Neural progenitor cell (in vitro differentiated cells): ENCODE data around the gene ZNF189. TPM values are rescaled to one million over a fixed set of nuclear protein-coding genes. Genes with fewer than 3 reads are reported as not detected.

Experiments used
- DNase-seq: peaks from one replicate; pipeline ENCODE4 v3.0.0-alpha.2; 2016; ENCODE audit warnings: low spot score
- H2AFZ ChIP-seq: fragments of 200-600 bp; sonication (generic); replicated peaks from 2 replicates; pipeline ENCODE4 v1.6.1; 2016; ENCODE audit warnings: antibody characterized with exemption
- H3F3A ChIP-seq: fragments of 200-600 bp; sonication (generic); 2 replicates; pipeline ENCODE4 v1.6.1; 2016; ENCODE audit warnings: antibody characterized with exemption, low read depth
- H3K27ac ChIP-seq: fragments of 200-600 bp; sonication (generic); 2 replicates; pipeline ENCODE4 v1.5.1; 2016; ENCODE audit warnings: mild to moderate bottlenecking
- H3K27me3 ChIP-seq: fragments of 200-600 bp; sonication (generic); 2 replicates; pipeline ENCODE4 v1.6.1; 2016; ENCODE audit warnings: mild to moderate bottlenecking, moderate library complexity
- H3K36me3 ChIP-seq: fragments of 200-600 bp; sonication (generic); 2 replicates; pipeline ENCODE4 v1.5.1; 2016
- H3K4me1 ChIP-seq: fragments of 200-600 bp; sonication (generic); 2 replicates; pipeline ENCODE4 v1.6.1; 2016; ENCODE audit warnings: mixed run types
- H3K4me2 ChIP-seq: fragments of 200-600 bp; sonication (generic); 2 replicates; pipeline ENCODE4 v1.6.1; 2016
- H3K4me3 ChIP-seq: fragments of 200-600 bp; sonication (generic); 2 replicates; pipeline ENCODE4 v1.5.1; 2016
- H3K79me2 ChIP-seq: fragments of 200-600 bp; sonication (generic); 2 replicates; pipeline ENCODE4 v1.6.1; 2016; ENCODE audit warnings: low read depth
- H3K9ac ChIP-seq: fragments of 200-600 bp; sonication (generic); 2 replicates; pipeline ENCODE4 v1.6.1; 2016
- H3K9me3 ChIP-seq: fragments of 200-600 bp; sonication (generic); 2 replicates; pipeline ENCODE4 v1.5.1; 2016; ENCODE audit warnings: low read depth
- H4K20me1 ChIP-seq: fragments of 200-600 bp; sonication (generic); 2 replicates; pipeline ENCODE4 v1.6.1; 2016; ENCODE audit warnings: low read depth
- H3K27ac Mint-ChIP-seq: 3 replicates; pipeline ENCODE4 v1.8.0; 2021; ENCODE audit warnings: mixed read lengths
- H3K27me3 Mint-ChIP-seq: 2 replicates; pipeline ENCODE4 v1.8.0; 2022; ENCODE audit warnings: low read depth, mild to moderate bottlenecking, inconsistent platforms, moderate library complexity, mixed read lengths; ENCODE audit not compliant: insufficient read depth
- H3K36me3 Mint-ChIP-seq: 3 replicates; pipeline ENCODE4 v1.8.0; 2021; ENCODE audit warnings: mixed read lengths
- H3K4me1 Mint-ChIP-seq: 3 replicates; pipeline ENCODE4 v1.8.0; 2021; ENCODE audit warnings: mixed read lengths
- H3K4me3 Mint-ChIP-seq: 3 replicates; pipeline ENCODE4 v1.8.0; 2021; ENCODE audit warnings: mild to moderate bottlenecking, moderate library complexity, mixed read lengths
- H3K9me3 Mint-ChIP-seq: 3 replicates; pipeline ENCODE4 v1.8.0; 2020; ENCODE audit warnings: mixed read lengths
- CTCF ChIP-seq: fragments of 200-600 bp; sonication (generic); IDR thresholded peaks from 2 replicates; pipeline ENCODE4 v1.5.1; 2017; ENCODE audit warnings: antibody characterized with exemption, mild to moderate bottlenecking
- EZH2 ChIP-seq: fragments of 200-600 bp; sonication (generic); IDR thresholded peaks from 2 replicates; pipeline ENCODE4 v1.6.1; 2017; ENCODE audit warnings: antibody characterized with exemption, mild to moderate bottlenecking, moderate library complexity
- EZH2phosphoT487 ChIP-seq: fragments of 200-600 bp; sonication (generic); IDR thresholded peaks from 2 replicates; pipeline ENCODE4 v1.6.1; 2017; ENCODE audit warnings: antibody characterized with exemption
- total RNA-seq: library from RNA; depleted of rRNA; stranded (reverse); fragments of >200 nt; gene quantifications from 2 replicates; pipeline ENCODE4 v1.2.3, GENCODE V29; 2015; ENCODE audit warnings: low replicate concordance

The ZNF189 gene
- total RNA-seq, 1 donor from 2014 or later = 40.2 TPM

GRCh38 chr9:101421653-101422065 is 23.0 kb downstream of the ZNF189 start:
- Histone ChIP-seq H3K9ac (no peak overlapping the region), H3K9me3 (no peaks in the 10 kb centered on the region), H3K4me3 (no peak overlapping the region), H3K27ac (no peak overlapping the region), H3K27me3 (no peaks in the 10 kb centered on the region), H2AFZ (no peak overlapping the region), H3K36me3 (no peaks in the 10 kb centered on the region), H3K4me2 (no peak overlapping the region), H3K79me2 (no peaks in the 10 kb centered on the region), H3K4me1 (no peaks in the 10 kb centered on the region), H3F3A (no peaks in the 10 kb centered on the region), H4K20me1 (no peaks in the 10 kb centered on the region)
- TF ChIP-seq EZH2phosphoT487 = no peak
- no peak for TF ChIP-seq EZH2
- no peak for TF ChIP-seq CTCF
- no peaks in the 10 kb centered on the region for H3K4me1 Mint-ChIP-seq
- no peak overlapping the region for H3K27ac Mint-ChIP-seq
- H3K27me3 Mint-ChIP-seq = no peaks in the 10 kb centered on the region
- H3K9me3 Mint-ChIP-seq = peaks cover 4% of the 10 kb centered on the region
- peaks cover 6% of the 10 kb centered on the region for H3K36me3 Mint-ChIP-seq
- no peak overlapping the region for H3K4me3 Mint-ChIP-seq
- no peak for DNase-seq

- TF ChIP-seq EZH2phosphoT487 (no peak), EZH2 (no peak)
Measured at GRCh38 chr9:101427358-101427757, 28.7 kb downstream of the ZNF189 start.

GRCh38 chr9:101427957-101428655 is 29.5 kb downstream of the ZNF189 start:
- Mint-ChIP-seq H3K4me3 (no peak overlapping the region), H3K4me1 (no peaks in the 10 kb centered on the region), H3K27ac (no peak overlapping the region), H3K9me3 (no peaks in the 10 kb centered on the region), H3K27me3 (peaks cover 4% of the 10 kb centered on the region), H3K36me3 (no peaks in the 10 kb centered on the region)
- no peaks in the 10 kb centered on the region for H3K27me3 ChIP-seq
- no peaks in the 10 kb centered on the region for H3K79me2 ChIP-seq
- no peaks in the 10 kb centered on the region for H3F3A ChIP-seq
- no peak for DNase-seq
- no peak overlapping the region for H3K27ac ChIP-seq
- TF ChIP-seq EZH2 (no peak), EZH2phosphoT487 (no peak), CTCF (no peak)
- no peaks in the 10 kb centered on the region for H3K4me1 ChIP-seq
- H3K36me3 ChIP-seq = no peaks in the 10 kb centered on the region
- no peak overlapping the region for H3K4me3 ChIP-seq
- H2AFZ ChIP-seq = no peak overlapping the region
- H4K20me1 ChIP-seq = no peaks in the 10 kb centered on the region
- H3K4me2 ChIP-seq = no peak overlapping the region
- H3K9ac ChIP-seq = no peak overlapping the region
- no peaks in the 10 kb centered on the region for H3K9me3 ChIP-seq

More at GRCh38 chr9:101427358-101427757, 28.7 kb downstream of the ZNF189 start:
- H3K4me1 ChIP-seq = no peaks in the 10 kb centered on the region
- H3K9me3 ChIP-seq = no peaks in the 10 kb centered on the region
- H3K4me1 Mint-ChIP-seq = no peaks in the 10 kb centered on the region
- no peaks in the 10 kb centered on the region for H4K20me1 ChIP-seq
- H3K9ac ChIP-seq = no peak overlapping the region
- no peaks in the 10 kb centered on the region for H3K36me3 ChIP-seq
- no peaks in the 10 kb centered on the region for H3K36me3 Mint-ChIP-seq
- H3K4me2 ChIP-seq = no peak overlapping the region
- H2AFZ ChIP-seq = no peak overlapping the region
- no peaks in the 10 kb centered on the region for H3K79me2 ChIP-seq
- H3K27ac ChIP-seq = no peak overlapping the region
- DNase-seq = no peak
- no peak overlapping the region for H3K27ac Mint-ChIP-seq
- no peaks in the 10 kb centered on the region for H3F3A ChIP-seq
- no peaks in the 10 kb centered on the region for H3K9me3 Mint-ChIP-seq
- H3K27me3 ChIP-seq = no peaks in the 10 kb centered on the region
- H3K4me3 Mint-ChIP-seq = no peak overlapping the region
- H3K27me3 Mint-ChIP-seq = peaks cover 4% of the 10 kb centered on the region
- H3K4me3 ChIP-seq = no peak overlapping the region

- no peak overlapping the region for H3K4me2 ChIP-seq
- no peak overlapping the region for H3K27ac Mint-ChIP-seq
- no peaks in the 10 kb centered on the region for H3K27me3 ChIP-seq
- H2AFZ ChIP-seq = no peak overlapping the region
- H3K36me3 Mint-ChIP-seq = no peaks in the 10 kb centered on the region
- no peaks in the 10 kb centered on the region for H3K4me1 ChIP-seq
- no peak overlapping the region for H3K4me3 Mint-ChIP-seq
- H3K9ac ChIP-seq = no peak overlapping the region
- no peaks in the 10 kb centered on the region for H3K9me3 Mint-ChIP-seq
- no peaks in the 10 kb centered on the region for H3K4me1 Mint-ChIP-seq
- H4K20me1 ChIP-seq = no peaks in the 10 kb centered on the region
- no peak for DNase-seq
- H3K79me2 ChIP-seq = no peaks in the 10 kb centered on the region
- no peaks in the 10 kb centered on the region for H3K9me3 ChIP-seq
- H3F3A ChIP-seq = no peaks in the 10 kb centered on the region
- no peak overlapping the region for H3K4me3 ChIP-seq
- peaks cover 4% of the 10 kb centered on the region for H3K27me3 Mint-ChIP-seq
- H3K27ac ChIP-seq = no peak overlapping the region
- H3K36me3 ChIP-seq = no peaks in the 10 kb centered on the region
- no peak for TF ChIP-seq EZH2
- TF ChIP-seq EZH2phosphoT487 = no peak
- no peak for TF ChIP-seq CTCF
Measured at GRCh38 chr9:101428909-101429308, 30.3 kb downstream of the ZNF189 start.
